Measurements from ENCODE around the gene CARS2.
A peak's percentile ranks its signal among the peaks of the same experiment; 100 is the strongest.
"Not testable (repeated sequence)": the region's sequence is repeated elsewhere in the genome, so short reads cannot be mapped to it uniquely, and the experiment has no call there.

CARS2 gene

DNA sequence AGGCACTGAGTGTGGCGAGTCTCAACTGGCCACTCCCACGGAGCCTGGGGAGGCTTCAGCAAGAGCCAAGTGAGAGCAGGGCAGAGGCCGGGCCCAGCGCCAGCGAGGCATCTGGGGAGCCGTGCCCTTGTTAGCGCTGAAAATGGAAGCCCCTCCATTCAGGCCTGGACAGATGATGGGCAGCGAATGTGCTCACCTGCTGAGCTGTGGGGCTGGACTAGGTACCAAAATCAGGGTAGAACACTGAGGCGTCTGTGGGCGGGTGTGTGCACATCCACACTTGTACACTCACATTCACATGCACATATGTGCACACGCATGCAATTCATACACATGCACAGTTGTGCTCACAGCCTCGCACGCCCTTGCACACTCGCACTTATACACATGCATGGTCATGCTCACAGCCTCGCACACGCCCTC lies 69.9 kb downstream of the CARS2 start:
- no peak for DNase-seq

DNA sequence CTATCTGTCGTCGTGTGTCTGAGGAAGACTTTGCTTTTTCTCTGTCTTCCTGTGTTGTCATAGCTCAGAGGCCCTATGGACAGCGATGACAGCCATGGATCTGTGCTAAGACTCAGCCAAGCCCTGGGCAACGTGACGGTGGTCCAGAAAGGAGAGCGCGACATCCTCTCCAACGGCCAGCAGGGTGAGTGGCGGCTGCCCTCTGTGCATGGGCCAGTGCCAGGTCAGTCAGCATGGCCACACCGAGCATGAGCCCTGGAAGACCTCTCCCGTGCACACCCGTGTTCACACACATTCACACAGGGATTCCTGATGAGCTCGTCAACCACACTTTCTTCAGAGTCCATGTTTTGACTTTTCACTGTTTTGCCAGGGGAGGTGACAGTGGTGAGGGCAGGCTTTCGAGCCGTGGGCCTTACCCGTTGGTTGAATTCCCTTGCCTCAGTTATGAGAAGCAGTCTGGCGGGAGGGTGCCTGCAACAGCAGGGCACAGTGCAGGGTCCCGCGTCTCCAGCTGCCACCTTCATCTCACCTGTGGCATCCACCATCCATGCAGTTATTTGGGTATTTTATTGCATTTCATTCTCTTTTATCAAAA lies 70.4 kb downstream of the CARS2 start:
- DNase-seq = no peak

DNA sequence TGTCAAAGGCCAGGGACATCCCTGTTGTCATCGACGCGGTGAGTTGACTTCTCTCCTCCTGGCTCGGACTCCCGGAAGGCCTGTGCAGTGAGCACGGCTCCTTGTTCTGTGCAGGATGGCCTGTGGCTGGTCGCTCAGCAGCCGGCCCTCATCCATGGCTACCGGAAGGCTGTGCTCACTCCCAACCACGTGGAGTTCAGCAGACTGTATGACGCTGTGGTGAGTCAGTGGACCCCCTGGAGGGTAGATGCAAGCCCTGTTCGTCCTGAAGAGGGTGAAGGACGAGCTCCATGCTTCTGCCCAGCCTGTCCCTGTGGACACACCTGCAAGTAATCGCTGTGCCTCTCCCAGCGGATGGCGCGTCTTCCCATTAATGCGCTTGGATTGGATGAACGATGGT lies 71.4 kb downstream of the CARS2 start:
- no peak for DNase-seq

DNA sequence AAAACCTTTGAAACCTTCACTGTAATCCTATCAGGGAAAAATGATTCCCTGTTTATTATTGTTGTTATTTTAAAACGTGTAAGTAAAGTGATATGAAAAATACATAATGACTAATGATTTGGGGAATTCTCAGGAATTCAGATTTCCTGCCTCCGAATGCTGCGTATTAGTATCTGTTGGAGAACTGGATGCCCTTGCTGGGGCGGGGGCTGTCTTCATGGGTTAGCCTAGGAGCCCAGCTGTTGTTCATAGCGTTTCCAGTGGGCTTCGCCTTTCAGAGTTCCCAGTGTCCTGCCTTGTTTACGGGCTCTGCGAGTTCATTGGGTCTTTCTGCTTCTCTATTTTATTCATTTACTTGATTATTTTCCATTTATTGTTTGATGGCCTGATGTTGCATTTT lies 72.1 kb downstream of the CARS2 start:
- DNase-seq = no peak

DNA sequence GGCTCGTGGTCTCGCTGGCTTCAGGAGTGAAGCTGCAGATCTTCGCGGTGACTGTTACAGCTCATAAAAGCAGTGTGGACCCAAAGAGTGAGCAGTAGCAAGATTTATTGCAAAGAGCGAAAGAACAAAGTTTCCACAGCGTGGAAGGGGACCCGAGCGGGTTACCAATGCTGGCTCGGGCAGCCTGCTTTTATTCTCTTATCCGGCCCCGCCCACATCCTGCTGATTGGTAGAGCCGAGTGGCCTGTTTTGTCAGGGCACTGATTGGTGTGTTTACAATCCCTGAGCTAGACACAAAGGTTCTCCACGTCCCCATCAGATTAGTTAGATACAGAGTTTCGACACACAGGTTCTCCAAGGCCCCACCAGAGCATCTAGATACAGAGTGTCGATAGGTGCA lies 73.7 kb downstream of the CARS2 start:
- DNase-seq = not testable (repeated sequence)

GRCh38 chr13:110630566-110631119 lies 75.3 kb downstream of the CARS2 start:
- no peak for DNase-seq

DNA sequence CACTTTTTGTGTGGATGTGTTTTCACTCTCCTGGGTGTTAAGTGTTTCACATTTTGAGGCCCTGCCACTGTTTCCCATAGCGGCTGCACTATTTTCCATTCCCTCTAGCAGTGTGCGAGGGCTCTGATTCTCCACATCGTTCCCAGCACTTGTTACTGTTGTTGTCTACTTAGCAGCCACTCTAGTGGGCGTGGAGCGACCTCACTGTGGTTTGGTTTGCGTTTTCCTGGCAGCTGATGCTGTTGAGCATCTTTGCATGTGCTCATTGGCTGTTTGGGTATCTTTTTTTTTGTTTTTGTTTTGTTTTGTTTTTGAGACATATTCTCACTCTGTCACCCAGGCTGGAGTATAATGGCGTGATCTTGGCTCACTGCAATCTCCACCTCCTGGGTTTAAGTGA lies 76.2 kb downstream of the CARS2 start:
- DNase-seq = peak; percentile 20

- no peak for DNase-seq
Observed at GRCh38 chr13:110628952-110629701, 76.8 kb downstream of the CARS2 start.

GRCh38 chr13:110628477-110628793 lies 77.5 kb downstream of the CARS2 start:
- no peak for DNase-seq

DNA sequence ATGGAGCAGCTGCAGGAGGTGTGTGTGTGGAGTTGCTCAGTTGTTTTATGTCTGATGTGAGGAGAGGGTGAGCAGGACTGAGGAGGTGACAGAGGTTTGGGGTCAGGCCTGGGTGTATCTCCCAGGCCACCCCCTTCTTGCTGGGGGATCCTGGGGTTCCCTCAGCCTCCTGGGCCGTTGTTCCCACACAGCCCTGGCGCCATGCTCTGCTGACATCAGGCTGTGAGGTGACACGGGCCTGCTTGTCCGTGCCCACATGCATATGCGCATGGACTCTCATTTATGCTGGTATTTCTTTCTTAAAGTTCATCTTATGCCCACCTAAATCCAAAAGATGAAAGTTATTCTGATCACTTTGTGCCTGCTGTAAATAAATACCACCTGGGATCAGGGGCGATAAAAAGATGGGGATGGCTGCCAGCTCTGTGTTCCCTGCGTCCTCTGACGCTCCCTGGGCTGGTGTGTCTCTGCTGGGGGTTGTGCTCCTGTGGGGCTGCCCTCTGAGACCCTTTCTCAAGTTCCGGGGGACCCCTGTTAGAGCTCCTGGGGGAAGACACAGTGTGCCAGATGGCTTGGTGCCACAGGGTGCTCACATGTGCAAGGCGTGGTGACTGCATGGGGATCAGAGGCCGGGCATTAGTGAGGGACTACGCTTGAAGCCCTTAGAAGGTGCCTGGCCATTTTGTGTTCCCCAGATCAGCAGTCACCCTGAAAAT lies 78.0 kb downstream of the CARS2 start:
- DNase-seq = no peak

DNA sequence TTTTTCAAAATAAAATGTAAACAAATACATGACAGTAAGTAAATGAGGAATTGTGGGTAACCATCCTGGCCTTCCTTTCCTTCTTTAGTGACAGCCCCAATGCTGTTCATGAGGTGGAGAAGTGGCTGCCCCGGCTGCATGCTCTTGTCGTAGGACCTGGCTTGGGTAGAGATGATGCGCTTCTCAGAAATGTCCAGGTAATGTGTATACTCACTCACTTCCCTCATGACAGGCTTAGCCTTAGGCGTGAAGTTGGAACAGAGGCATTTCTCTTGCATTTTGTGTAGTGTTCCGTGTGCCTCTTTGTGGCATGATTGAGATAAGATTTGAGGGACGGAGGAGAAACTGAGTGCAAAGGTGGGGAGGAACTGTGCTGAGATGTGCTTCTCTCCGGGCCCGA lies 78.6 kb downstream of the CARS2 start:
- no peak for DNase-seq

GRCh38 chr13:110626521-110626920 lies 79.4 kb downstream of the CARS2 start:
- no peak for DNase-seq

DNA sequence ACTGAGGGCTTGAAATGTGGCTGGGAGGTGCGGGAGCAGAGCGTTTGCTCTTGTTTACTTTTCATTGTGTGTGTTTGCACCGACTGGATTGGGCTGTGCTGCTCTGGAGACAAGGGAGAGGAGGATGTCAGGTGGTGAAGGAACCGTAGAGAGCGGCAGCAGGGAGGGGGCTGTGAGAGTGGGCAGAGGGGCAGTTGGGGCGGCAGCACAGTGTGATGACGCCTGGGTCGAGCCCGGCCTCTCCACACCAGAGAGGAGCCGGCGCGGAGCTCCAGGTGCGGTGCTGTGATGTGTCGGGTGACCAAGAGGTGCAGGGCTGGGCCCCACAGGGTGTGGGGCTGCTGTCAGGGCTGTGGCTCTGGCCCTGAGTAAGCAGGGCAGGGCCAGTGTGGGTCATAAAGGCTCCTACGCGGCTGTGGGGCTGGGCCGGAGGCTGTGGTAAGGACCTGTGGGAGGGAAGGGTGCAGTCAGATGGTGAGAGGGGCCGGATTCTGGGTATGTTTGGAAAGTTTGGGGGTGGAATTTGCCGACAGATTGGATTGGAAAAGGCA lies 80.1 kb downstream of the CARS2 start:
- peak; percentile 57 for DNase-seq

- peak; percentile 90 for DNase-seq
Observed at GRCh38 chr13:110624766-110625756, 80.9 kb downstream of the CARS2 start.

DNA sequence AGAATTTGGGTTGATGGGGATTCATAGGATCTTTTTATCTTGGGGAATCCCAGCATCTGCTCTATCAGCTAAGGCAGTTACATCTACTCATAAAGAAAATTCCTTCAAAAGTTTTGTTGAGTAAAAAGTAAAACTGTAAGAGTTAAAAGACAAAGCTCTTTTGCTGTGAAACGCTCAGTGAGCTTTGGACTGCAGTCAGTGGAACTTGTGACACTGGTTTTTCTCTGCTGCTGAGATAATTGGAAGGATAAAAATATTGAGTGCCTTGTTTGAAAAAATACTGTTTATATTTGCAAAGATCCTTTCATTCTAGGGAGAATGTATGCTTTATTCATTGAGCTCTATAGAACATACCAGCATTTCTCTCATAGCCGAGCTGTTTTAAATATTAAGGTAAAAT lies 85.3 kb downstream of the CARS2 start:
- DNase-seq = no peak

- no peak for DNase-seq
Observed at GRCh38 chr13:110618780-110619179, 87.1 kb downstream of the CARS2 start.

- DNase-seq = no peak
Observed at GRCh38 chr13:110618167-110618566, 87.7 kb downstream of the CARS2 start.

- no peak for DNase-seq
Observed at GRCh38 chr13:110617321-110618072, 88.4 kb downstream of the CARS2 start.

GRCh38 chr13:110616103-110617101 lies 89.5 kb downstream of the CARS2 start:
- no peak for DNase-seq
